ENCODE results near the gene RPS17.
"Not testable (repeated sequence)": the region's sequence is repeated elsewhere in the genome, so short reads cannot be mapped to it uniquely, and the experiment has no call there.

DNA sequence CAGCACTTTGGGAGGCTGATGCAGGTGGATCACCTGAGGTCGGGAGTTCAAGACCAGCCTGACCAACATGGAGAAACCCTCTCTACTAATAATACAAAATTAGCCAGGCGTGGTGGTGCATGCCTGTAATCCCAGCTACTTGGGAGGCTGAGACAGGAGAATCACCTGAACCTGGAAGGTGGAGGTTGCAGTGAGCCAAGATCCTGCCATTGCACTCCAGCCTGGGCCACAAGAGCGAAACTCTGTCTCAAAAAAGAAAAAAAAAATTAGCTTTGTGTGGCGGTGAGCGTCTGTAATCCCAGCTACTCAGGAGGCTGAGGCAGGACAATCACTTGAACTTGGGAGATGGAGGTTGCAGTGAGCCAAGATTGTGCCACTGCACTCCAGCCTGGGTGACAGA is 5.1 kb downstream of the RPS17 start:
- not testable (repeated sequence) for TF ChIP-seq POLR2A (IDR thresholded peaks at IDR 0.05; ENCODE audit: low read length); GATA1 (IDR thresholded peaks at IDR 0.05; ENCODE audit: low read depth, low read length)

Data from erythroblast (primary cell).